RKO (cell line): ENCODE data around the gene SLCO4A1.
"Not testable (repeated sequence)": the region's sequence is repeated elsewhere in the genome, so short reads cannot be mapped to it uniquely, and the experiment has no call there.

ENCODE experiments used
- DNase-seq: peaks from one replicate; pipeline ENCODE4 v3.0.0-alpha.2; 2016; ENCODE audit warnings: low spot score

Gene SLCO4A1

GRCh38 chr20:62622877-62623487 lies 19.3 kb upstream of the SLCO4A1 start:
- DNase-seq, result no peak

- peak; percentile 82 for DNase-seq
Observed at GRCh38 chr20:62623488-62624324, 18.6 kb upstream of the SLCO4A1 start.

- no peak for DNase-seq
Observed at GRCh38 chr20:62624325-62624690, 18.0 kb upstream of the SLCO4A1 start.

GRCh38 chr20:62624719-62625453 lies 17.4 kb upstream of the SLCO4A1 start:
- no peak for DNase-seq

GRCh38 chr20:62625516-62625915 lies 16.8 kb upstream of the SLCO4A1 start:
- no peak for DNase-seq

- no peak for DNase-seq
Observed at GRCh38 chr20:62625921-62626547, 16.3 kb upstream of the SLCO4A1 start.

- not testable (repeated sequence) for DNase-seq
Observed at GRCh38 chr20:62627425-62627824, 14.9 kb upstream of the SLCO4A1 start.

- DNase-seq, result peak; percentile 32
Observed at GRCh38 chr20:62627901-62628612, 14.2 kb upstream of the SLCO4A1 start.

- DNase-seq, result no peak
Observed at GRCh38 chr20:62628691-62629090, 13.6 kb upstream of the SLCO4A1 start.

- DNase-seq, result no peak
Observed at GRCh38 chr20:62629864-62630470, 12.3 kb upstream of the SLCO4A1 start.

- DNase-seq, result no peak
Observed at GRCh38 chr20:62631336-62632308, 10.7 kb upstream of the SLCO4A1 start.

GRCh38 chr20:62632575-62633090 lies 9.7 kb upstream of the SLCO4A1 start:
- no peak for DNase-seq

GRCh38 chr20:62633598-62634329 lies 8.5 kb upstream of the SLCO4A1 start:
- no peak for DNase-seq

GRCh38 chr20:62634330-62634967 lies 7.9 kb upstream of the SLCO4A1 start:
- no peak for DNase-seq

- no peak for DNase-seq
Observed at GRCh38 chr20:62635232-62635631, 7.1 kb upstream of the SLCO4A1 start.

GRCh38 chr20:62635852-62636251 lies 6.5 kb upstream of the SLCO4A1 start:
- DNase-seq, result no peak

GRCh38 chr20:62636446-62636845 lies 5.9 kb upstream of the SLCO4A1 start:
- no peak for DNase-seq

GRCh38 chr20:62637110-62637509 lies 5.2 kb upstream of the SLCO4A1 start:
- DNase-seq, result no peak
